HepG2 (cell line): ENCODE results near the gene NCOA7. TPM values are rescaled to one million over a fixed set of nuclear protein-coding genes. Genes with fewer than 3 reads are reported as not detected.

Experiments
- ATF1 ChIP-seq: IDR thresholded peaks from 2 replicates; pipeline ENCODE4 v1.6.1; 2016; ENCODE audit warnings: mild to moderate bottlenecking, control low read depth
- CERS6 ChIP-seq: sonication (generic); formaldehyde crosslinking; IDR thresholded peaks from 2 replicates; pipeline ENCODE4 v1.5.0; 2020; ENCODE audit warnings: missing genetic modification reagents
- ELF1 ChIP-seq: sonication (generic); formaldehyde crosslinking; IDR thresholded peaks from 2 replicates; pipeline ENCODE4 v1.4.0; 2020; ENCODE audit warnings: missing genetic modification reagents
- HOMEZ ChIP-seq: IDR thresholded peaks from 2 replicates; pipeline ENCODE4 v1.6.1; 2016; ENCODE audit warnings: low read depth
- IKZF4 ChIP-seq: sonication (generic); formaldehyde crosslinking; IDR thresholded peaks from 2 replicates; pipeline ENCODE4 v1.5.1; 2020; ENCODE audit warnings: borderline replicate concordance, mild to moderate bottlenecking, low read depth, missing genetic modification reagents; ENCODE audit errors: not compliant biosample characterization
- ISX ChIP-seq: sonication (generic); formaldehyde crosslinking; conservative IDR thresholded peaks from 2 replicates; pipeline ENCODE4 v1.5.0; 2020; ENCODE audit warnings: missing genetic modification reagents
- KDM5A ChIP-seq: fragments of 200-600 bp; sonication (generic); IDR thresholded peaks from 2 replicates; pipeline ENCODE4 v1.7.0; 2018; ENCODE audit warnings: antibody characterized with exemption, mild to moderate bottlenecking, low read length, borderline replicate concordance
- MNT ChIP-seq: fragments of 450-650 bp; IDR thresholded peaks from 2 replicates; pipeline ENCODE4 v1.6.1; 2016
- NFE2L2 ChIP-seq: fragments of 150-350 bp; IDR thresholded peaks from 2 replicates; pipeline ENCODE4 v1.6.1; 2014; ENCODE audit warnings: low read length
- NR2C2 ChIP-seq: sonication (generic); formaldehyde crosslinking; IDR thresholded peaks from 2 replicates; pipeline ENCODE4 v1.4.0; 2020; ENCODE audit warnings: missing genetic modification reagents, mild to moderate bottlenecking, moderate library complexity, borderline replicate concordance
- PRMT3 ChIP-seq: sonication (generic); formaldehyde crosslinking; IDR thresholded peaks from 2 replicates; pipeline ENCODE4 v1.8.1; 2022; ENCODE audit warnings: low read depth, mild to moderate bottlenecking, moderate library complexity, missing genetic modification reagents, borderline replicate concordance
- RBFOX2 ChIP-seq: fragments of 200-400 bp; formaldehyde crosslinking; IDR thresholded peaks from 2 replicates; pipeline ENCODE4 v1.6.1; 2017; ENCODE audit warnings: low read depth, mild to moderate bottlenecking, low read length
- RXRA ChIP-seq: sonication (generic); formaldehyde crosslinking; IDR thresholded peaks from 2 replicates; pipeline ENCODE4 v1.5.1; 2020; ENCODE audit warnings: missing genetic modification reagents
- SIN3A ChIP-seq: IDR thresholded peaks from 2 replicates; pipeline ENCODE4 v1.6.1; 2011; ENCODE audit warnings: low read depth, mild to moderate bottlenecking, control low read depth, low read length, borderline replicate concordance
- SP140L ChIP-seq: sonication (generic); formaldehyde crosslinking; IDR thresholded peaks from 2 replicates; pipeline ENCODE4 v1.4.0; 2020; ENCODE audit warnings: missing genetic modification reagents, borderline replicate concordance
- TAF15 ChIP-seq: fragments of 200-400 bp; formaldehyde crosslinking; IDR thresholded peaks from one replicate; pipeline ENCODE4 v1.6.1; 2018; ENCODE audit warnings: mild to moderate bottlenecking, low read depth, low read length; ENCODE audit not compliant: poor library complexity, severe bottlenecking
- TBP ChIP-seq: sonication (generic); formaldehyde crosslinking; IDR thresholded peaks from 2 replicates; pipeline ENCODE4 v1.5.0; 2020; ENCODE audit warnings: missing genetic modification reagents
- THAP9 ChIP-seq: sonication (generic); formaldehyde crosslinking; IDR thresholded peaks from 2 replicates; pipeline ENCODE4; 2020; ENCODE audit warnings: missing genetic modification reagents, mild to moderate bottlenecking, borderline replicate concordance
- ZBTB21 ChIP-seq: sonication (generic); formaldehyde crosslinking; IDR thresholded peaks from 2 replicates; pipeline ENCODE4 v1.4.0; 2020; ENCODE audit warnings: missing genetic modification reagents
- ZBTB42 ChIP-seq: sonication (generic); formaldehyde crosslinking; IDR thresholded peaks from 2 replicates; pipeline ENCODE4 v1.5.0; 2020; ENCODE audit warnings: mild to moderate bottlenecking, missing genetic modification reagents
- ZFX ChIP-seq: sonication (generic); formaldehyde crosslinking; IDR thresholded peaks from 2 replicates; pipeline ENCODE4 v1.4.0; 2020; ENCODE audit warnings: mild to moderate bottlenecking, low read depth, missing genetic modification reagents, moderate library complexity
- ZNF446 ChIP-seq: sonication (generic); formaldehyde crosslinking; IDR thresholded peaks from 2 replicates; pipeline ENCODE4 v1.5.0; 2020; ENCODE audit warnings: mild to moderate bottlenecking, missing genetic modification reagents
- polyA plus RNA-seq, 8 experiments: library from polyadenylated mRNA; depleted of rRNA in 3 of 8; stranded (reverse) in 7 of 8; unstranded in 1 of 8; fragments of >200 nt; fragmentation: Illumina TruSeq in 4 of 8; extraction: Trizol in 4 of 8; gene quantifications; 2 replicates each; pipeline versions ENCODE4 v1.2.1 to v1.2.3, GENCODE V29; 2011 to 2016; ENCODE audit warnings: low read depth in 4 of 8, missing spikeins in 1 of 8, mixed read lengths in 1 of 8; ENCODE audit not compliant: insufficient read depth in 1 of 8
- total RNA-seq, 5 experiments: library from RNA; depleted of rRNA; stranded (reverse); fragments of >200 nt; fragmentation: Illumina TruSeq; extraction: Trizol; gene quantifications; 2 replicates each; pipeline ENCODE4 v1.2.3, GENCODE V29; 2016; ENCODE audit warnings: low read depth in 1 of 5

Gene NCOA7
- total and polyA plus RNA-seq, 2 of the 13 experiments (the other 11 are each of a cell fraction or from before 2014, with no cell fraction given), result 13.6 to 20.8 TPM

GRCh38 chr6:125791151-125791819 lies 525 bp downstream of the NCOA7 start (continued):
- TF ChIP-seq TAF15 (no peak), RBFOX2 (no peak), ZBTB21 (CRISPR knock-in tag) (no peak), ISX (CRISPR knock-in tag) (no peak), SP140L (CRISPR knock-in tag) (no peak), ZFX (no peak), MNT (no peak), CERS6 (CRISPR knock-in tag) (no peak), KDM5A (no peak; the same call in 1 of the 2 replicates), NFE2L2 (no peak), RXRA (CRISPR knock-in tag) (no peak), PRMT3 (no peak), ATF1 (CRISPR knock-in tag) (no peak), HOMEZ (CRISPR knock-in tag) (no peak), ZBTB42 (0 out of 2 replicates have a peak, but pooled peaks have one; percentile 21), TBP (CRISPR knock-in tag) (no peak), NR2C2 (no peak), IKZF4 (CRISPR knock-in tag) (no peak), SIN3A (no peak), THAP9 (CRISPR knock-in tag) (peak; percentile 52; the same call in 1 of the 2 replicates), ELF1 (CRISPR knock-in tag) (no peak), ZNF446 (CRISPR knock-in tag) (no peak)
